GM21825 (cell line): ENCODE data around the gene ACSM5.

Experiments used
- ATAC-seq: cut with Tn5 transposase; IDR thresholded peaks from one replicate; pipeline ENCODE4 v1.9.1; 2021; ENCODE audit warnings: mild to moderate bottlenecking, moderate library complexity; ENCODE audit not compliant: unreplicated experiment

ACSM5 gene, protein sequence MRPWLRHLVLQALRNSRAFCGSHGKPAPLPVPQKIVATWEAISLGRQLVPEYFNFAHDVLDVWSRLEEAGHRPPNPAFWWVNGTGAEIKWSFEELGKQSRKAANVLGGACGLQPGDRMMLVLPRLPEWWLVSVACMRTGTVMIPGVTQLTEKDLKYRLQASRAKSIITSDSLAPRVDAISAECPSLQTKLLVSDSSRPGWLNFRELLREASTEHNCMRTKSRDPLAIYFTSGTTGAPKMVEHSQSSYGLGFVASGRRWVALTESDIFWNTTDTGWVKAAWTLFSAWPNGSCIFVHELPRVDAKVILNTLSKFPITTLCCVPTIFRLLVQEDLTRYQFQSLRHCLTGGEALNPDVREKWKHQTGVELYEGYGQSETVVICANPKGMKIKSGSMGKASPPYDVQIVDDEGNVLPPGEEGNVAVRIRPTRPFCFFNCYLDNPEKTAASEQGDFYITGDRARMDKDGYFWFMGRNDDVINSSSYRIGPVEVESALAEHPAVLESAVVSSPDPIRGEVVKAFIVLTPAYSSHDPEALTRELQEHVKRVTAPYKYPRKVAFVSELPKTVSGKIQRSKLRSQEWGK

GRCh38 chr16:20409398-20410120, at the start of gene ACSM5:
TSS of gene ACSM5 (plus strand) at chr16:20409534. CDS start at chr16:20411485, 1,951 bp downstream.
- ATAC-seq: peak; percentile 38

GRCh38 chr16:20359997-20360396, 49.3 kb upstream of the ACSM5 start:
- ATAC-seq: no peak

- no peak for ATAC-seq
Measured at GRCh38 chr16:20363191-20363590, 46.1 kb upstream of the ACSM5 start.

- no peak for ATAC-seq
Measured at GRCh38 chr16:20364051-20364450, 45.3 kb upstream of the ACSM5 start.

- no peak for ATAC-seq
Measured at GRCh38 chr16:20369452-20370054, 39.8 kb upstream of the ACSM5 start.

DNA sequence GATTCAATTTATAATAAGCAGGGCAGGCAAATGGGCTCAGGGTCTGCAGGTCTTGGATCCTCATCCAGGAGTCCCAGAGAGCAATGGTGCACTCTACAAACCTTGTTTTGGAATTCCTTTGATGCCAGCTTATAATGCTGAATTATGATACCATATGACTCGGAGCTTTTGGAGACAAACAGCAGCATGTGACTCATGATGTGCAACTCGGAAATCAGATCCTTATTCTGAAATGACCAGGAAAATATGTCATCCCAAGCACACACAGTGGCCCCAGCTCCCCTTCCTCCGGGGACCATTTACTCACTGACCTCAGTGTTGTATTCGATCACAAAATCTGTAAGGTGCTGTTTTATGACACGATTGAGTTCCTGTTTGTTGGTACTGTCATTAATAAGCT, 36.6 kb upstream of the ACSM5 start:
- no peak for ATAC-seq

DNA sequence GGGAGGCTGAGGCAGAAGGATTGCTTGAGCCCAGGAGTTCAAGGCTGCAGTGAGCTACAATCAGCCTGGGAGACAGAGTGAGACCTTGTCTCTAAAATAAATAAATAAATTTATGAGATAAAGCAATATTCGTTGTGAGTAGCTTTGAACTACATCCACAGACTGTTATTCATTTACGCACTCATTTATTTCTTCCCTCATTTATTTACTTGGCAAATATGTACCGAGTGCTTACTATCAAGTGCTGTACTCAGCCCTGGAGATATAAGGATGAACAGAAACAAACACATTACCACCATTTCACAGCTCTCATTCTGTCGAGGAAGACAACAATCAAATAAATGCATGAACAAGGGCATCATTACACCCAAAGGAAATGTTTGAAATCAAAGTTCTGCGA, 32.2 kb upstream of the ACSM5 start:
- no peak for ATAC-seq

GRCh38 chr16:20380782-20381181, 28.6 kb upstream of the ACSM5 start:
- no peak for ATAC-seq

DNA sequence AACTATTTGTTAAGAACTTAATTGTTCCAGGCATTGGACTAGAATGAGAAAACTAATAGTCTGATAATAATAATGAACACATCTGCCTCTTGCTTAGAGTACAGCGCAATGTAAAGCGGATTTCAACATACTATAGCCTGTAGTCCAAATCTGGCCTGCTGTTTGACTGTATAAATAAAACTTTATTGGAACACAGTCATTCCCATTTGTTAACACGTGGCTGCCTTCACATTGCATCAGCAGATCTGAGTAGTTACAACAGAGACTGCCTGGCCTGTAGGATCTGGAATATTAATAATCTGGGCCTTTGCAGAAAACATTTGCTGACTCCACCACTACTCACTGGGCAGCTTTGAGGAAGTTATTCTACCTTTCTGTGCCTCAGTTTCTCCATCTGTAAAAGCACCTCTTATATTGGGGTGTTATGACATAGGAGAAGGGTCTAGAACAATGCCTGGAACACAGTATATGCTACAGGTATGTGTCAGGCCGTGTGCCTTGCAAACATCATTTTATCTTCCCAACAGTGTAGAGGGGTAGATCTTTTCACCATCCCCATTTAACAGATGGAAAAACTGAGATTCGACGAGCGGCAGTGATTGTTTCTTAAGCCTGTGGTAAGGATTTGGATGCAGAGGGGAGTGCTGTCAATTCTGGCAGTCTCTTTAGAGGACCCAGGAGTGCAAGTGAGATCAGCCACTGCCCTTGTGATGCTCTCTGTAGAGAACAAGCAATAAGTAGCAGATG, 27.0 kb upstream of the ACSM5 start:
- no peak for ATAC-seq

GRCh38 chr16:20383106-20384029, 26.0 kb upstream of the ACSM5 start:
- ATAC-seq: no peak

GRCh38 chr16:20385844-20386832, 23.2 kb upstream of the ACSM5 start:
- no peak for ATAC-seq

- ATAC-seq: no peak
Measured at GRCh38 chr16:20387978-20388377, 21.4 kb upstream of the ACSM5 start.

DNA sequence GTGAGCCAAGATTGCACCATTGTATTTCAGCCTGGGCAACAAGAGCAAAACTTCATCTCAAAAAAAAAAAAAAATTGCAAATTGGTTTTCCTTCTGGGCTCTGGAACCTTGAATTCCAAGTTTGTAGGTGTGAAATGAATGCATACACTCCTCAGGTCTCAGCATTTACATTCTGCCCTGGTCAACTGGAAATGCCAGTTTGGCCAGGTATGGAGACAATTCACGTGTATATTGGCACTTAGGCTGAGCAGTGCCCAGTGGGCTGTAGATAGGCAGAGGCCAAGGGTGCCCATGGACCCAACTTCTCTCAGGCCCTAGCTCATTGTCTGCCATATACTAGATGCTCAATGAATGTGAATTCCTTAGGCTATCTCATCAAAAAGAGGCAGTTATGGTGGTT, 20.5 kb upstream of the ACSM5 start:
- ATAC-seq: no peak

DNA sequence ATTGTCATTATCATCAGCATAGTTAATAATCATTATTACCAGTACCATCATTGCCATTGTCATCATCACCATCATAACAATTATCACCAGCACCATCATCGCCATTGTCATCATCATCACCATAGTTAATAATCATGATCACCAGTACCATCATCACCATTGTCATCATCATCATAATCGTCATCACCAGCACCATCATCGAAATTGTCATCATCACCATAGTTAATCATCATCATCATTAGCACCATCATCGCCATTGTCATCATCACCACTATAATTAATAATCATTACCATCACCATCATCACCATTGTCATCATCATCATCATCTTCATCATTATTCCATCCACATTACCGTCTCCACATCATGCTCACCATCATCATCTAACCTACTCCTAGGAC, 18.3 kb upstream of the ACSM5 start:
- no peak for ATAC-seq

- ATAC-seq: no peak
Measured at GRCh38 chr16:20393801-20394577, 15.3 kb upstream of the ACSM5 start.

DNA sequence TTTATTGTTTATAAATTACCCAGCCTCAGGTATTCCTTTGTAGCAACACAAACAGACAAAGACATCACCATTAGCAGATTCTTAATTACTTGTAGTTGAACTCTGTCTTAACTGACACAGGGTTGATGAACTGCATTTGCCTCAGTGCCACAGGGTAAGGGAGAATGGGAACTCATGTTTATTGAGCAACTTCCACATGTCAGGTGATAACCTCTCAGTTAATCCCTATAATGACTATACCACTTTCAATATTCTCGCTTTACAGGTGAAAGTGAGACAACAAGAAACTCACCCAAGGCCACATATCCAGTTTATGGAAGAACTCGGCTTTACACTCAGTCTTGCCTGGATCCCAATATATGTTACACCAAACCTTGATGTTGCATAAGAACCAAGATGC, 13.4 kb upstream of the ACSM5 start:
- no peak for ATAC-seq

DNA sequence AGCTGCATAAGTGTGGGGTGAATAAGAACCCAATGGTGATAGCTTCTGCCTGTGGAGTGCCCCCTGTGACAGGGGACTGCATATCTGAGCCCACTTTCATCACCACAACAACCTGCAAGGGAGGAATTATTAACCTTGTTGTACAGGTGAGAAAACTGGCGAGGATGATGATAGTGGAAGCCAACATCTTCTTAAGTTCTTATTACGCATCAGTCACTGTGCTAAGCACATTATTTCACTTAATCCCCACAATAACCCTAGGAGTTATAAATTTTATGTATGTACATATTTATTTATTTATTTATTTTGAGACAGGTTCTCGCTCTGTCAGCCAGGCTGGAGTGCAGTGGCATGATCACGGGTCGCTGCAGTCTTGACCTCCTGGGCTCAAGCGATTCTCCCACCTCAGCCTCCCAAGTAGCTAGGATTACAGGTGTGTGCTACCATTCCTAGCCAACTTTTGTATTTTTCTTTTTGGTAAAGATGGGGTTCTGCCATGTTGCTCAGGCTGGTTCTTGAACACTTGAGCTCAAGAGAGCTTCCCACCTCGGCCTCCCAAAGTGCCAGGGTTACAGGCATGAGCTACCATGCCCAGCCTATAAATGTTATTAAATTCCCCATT, 12.4 kb upstream of the ACSM5 start:
- ATAC-seq: no peak
